NCI-H748 (cell line): ENCODE results near the gene AEBP1.

Experiments
- DNase-seq: peaks from one replicate; lab custom pipeline; 2025; ENCODE audit not compliant: unreplicated experiment; lab: John Stamatoyannopoulos, UW

AEBP1 gene

DNA sequence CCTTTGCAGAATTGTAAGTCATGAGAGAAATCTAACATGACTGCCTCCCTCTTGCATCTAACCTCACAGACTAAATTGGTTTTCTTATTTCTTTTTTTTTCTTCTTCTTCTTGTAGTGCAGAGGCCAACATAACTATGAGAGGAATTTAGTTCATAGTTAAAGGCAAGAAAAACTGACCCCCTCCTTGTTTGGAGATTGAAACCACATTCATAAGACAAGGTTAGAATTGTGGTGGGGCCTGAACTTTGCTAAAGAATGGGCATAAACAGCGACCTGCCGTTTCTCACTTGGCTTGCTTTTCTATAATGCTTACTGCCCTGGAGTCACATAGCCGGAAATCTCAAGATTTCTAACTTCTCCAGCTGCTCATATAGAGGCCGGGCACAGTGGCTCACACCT, 19.4 kb upstream of the AEBP1 start:
- no peak for DNase-seq

DNA sequence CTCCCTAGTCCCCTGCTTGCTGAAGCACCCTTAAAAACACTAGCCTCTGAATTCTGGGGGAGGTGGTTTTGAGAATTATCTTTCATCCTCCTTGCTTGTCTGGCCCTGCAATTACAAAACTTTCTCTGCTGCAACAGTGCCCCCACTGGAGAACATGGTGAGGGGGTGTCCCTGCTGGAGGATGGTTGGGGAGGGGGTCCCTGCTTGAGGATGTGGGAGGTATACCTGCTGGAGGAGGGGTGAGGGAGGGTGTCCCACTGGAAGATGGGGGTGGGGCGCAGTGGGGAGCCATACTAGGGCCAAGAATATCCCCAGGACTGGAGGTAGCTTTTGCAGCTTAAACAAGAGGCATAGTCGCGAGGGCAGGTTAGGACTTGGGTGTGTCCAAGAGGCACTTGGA, 18.6 kb upstream of the AEBP1 start:
- DNase-seq: no peak

DNA sequence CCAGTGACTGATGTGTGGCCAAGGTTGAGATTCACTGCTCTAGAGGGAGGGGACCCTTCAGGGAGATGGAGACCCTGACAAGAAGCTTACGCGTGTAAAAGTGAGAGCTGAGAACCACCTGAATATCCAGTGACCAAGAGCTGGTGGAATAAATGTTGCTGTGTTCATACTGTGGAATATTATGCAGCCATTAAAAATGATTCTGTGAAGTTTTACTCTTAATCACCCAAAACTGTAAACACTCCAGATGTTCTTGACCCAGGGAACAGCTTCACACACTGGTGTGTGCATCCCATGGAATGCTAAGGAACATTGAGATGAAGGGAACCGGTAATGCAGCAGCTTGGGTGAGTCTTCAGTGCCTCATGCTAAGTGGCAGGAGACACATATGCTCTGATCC, 17.5 kb upstream of the AEBP1 start:
- no peak for DNase-seq

DNA sequence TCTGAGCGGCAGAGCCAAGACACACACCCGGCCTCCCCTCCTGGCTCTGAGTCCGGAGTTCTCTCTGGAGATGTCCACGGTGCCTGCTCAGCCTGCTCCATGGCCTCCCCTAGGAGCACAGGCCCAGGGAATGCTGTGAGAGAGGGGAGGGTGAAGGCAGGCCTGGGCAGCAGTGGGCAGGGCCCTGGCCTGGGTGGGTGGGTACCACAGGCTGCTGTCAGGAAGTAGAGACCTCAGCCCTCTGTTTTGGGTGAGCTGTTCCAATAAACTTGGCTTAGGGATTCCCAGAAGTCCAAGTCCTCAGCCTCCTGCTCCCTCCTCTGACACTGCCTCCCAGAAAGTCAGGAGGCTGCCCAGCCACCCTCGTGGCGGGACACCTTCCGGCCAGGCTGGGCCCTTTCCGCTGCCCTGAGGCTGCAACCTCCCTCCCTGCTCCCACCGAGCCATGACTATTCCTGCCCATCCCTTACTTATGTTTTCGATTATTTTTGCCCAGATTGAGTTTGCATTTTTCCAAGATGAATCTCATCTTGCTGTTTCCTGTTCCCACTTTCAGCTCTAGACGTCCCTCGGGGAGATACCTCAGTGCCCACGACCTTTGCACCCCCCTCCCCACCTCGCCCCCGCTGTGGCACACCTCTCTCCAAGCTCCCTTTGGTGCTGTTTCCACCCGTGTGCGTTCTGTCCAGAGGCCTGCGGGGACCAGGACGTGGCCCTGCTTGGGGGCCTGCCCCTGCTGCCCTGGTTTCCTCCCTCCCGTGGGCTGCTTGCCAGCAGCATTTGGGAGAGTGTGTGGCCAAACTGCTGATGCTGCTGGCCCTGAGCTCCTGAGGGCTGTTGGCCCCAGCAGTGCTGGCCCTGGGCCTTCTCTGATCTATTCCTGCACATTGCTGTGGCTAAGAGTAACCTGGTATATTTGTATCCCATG, 16.0 kb upstream of the AEBP1 start:
- no peak for DNase-seq

DNA sequence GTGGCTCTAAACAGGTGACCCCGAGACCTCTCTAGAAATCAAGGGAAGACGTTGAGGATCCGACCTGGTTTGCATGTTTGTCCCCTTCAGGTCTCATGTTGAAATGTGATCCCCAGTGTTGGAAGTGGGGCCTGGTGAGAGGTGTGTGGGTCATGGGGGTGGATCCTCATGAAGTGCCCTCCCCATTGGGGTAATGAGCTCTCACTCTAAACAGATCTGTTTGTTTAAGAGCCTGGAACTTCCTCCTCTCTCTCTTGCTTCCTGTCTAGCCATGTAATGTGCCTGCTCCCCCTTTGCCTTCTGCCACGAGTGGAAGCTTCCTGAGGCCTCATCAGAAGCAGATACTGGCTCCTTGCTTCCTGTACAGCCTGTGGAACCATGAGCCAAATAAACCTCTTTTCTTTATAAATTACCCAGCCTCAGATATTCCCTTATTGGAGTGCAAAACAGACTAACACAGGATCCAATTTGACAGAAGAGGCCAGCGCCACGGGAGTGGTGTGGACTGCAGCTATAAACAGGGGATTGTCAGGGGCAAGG, 11.0 kb upstream of the AEBP1 start:
- DNase-seq: no peak

DNA sequence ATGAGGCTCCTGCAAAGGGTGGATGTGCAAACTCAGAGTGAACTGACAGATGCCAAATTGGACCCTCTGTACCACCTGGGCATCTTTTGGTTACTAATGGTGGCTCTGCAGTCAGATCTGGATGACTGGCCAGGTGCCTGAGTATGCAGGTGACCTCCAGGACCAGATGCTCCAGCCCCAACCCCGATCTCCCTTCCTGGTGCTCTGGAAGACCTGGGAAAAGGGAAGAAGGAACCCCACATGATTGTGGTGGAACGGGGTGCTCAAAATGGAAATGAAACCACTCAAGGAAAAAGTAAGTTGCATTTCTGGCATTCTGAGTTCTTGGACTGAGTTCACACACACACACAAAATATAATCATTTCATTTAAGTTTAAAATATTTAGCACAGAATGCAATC, 9.8 kb upstream of the AEBP1 start:
- DNase-seq: no peak

DNA sequence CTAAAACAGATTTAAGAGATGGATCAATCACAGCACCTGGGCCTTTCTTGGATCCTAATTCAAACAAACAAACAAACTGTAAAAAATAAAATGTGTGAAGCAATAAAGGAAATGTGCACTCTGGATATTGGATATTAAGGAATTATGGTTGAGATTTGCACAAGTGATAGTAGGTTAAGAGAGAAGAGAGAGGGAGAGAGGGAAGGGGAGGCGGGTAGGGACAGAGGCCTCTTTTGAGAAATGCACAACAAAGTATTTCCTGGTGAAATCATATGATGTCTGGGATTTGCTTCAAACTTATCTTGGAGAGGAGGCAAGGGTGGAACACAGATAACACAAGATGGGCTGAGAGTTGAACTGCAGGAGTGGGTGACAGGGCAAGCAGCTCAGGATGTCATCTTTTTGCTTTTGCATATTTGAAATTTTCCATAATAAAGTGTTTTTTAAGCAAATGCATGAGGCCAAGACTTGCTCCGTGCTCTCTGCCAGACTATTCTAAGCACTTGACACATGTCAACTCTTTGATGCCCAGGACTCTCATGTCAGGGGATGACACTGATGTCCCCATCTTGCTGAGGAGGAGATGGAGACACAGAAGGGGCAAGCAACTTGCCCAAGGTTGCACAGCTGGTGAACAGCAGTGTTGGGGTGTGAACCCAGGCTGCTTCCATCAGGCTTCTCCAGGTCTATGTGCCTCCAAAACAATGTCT, 9.1 kb upstream of the AEBP1 start:
- DNase-seq: no peak

DNA sequence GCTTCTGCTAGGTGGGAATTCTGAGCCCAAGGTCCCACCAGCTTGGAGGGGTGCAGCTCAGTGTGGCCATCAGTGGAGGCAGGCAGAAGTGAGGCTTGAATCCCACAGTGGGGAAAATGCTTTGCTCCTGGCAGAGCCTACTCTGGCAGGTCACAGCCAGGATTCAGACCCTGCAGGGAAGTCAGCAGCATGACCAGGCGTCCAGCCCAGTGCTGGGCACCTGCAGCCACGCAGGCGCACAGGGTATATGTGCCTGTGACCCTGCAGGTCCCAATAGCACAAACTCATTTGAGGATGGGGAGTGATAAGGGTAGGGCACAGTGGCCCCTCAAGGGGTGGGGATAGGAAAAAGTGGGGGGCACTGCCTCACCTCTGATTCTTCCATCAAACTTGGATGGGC, 8.4 kb upstream of the AEBP1 start:
- no peak for DNase-seq

DNA sequence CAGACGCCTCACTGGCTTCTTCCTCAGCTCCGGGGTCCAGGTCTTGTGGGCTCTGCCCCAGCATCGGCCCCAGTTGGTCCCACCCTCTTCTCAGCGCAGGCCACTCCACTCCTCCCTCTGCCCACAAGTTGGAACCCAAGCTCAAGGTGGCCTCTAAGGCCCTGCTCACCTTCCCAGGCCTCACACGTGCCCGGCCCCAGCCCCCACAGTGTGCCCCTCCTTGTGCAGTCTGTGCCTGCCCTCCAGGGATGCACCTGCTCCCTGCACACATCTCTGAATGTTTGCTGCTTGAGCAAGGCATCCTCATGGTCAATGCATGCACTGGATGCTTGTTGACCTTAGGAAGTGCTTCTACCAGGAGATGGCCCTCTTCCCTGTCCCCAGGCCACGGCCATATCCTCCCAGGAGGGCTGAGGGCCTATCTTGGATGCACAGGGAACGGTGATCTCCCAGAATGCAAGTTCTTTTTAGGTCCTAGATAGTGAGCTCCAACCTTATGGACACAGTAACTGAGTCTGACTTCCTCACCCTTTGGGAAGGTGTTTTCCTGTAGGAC, 7.7 kb upstream of the AEBP1 start:
- no peak for DNase-seq

DNA sequence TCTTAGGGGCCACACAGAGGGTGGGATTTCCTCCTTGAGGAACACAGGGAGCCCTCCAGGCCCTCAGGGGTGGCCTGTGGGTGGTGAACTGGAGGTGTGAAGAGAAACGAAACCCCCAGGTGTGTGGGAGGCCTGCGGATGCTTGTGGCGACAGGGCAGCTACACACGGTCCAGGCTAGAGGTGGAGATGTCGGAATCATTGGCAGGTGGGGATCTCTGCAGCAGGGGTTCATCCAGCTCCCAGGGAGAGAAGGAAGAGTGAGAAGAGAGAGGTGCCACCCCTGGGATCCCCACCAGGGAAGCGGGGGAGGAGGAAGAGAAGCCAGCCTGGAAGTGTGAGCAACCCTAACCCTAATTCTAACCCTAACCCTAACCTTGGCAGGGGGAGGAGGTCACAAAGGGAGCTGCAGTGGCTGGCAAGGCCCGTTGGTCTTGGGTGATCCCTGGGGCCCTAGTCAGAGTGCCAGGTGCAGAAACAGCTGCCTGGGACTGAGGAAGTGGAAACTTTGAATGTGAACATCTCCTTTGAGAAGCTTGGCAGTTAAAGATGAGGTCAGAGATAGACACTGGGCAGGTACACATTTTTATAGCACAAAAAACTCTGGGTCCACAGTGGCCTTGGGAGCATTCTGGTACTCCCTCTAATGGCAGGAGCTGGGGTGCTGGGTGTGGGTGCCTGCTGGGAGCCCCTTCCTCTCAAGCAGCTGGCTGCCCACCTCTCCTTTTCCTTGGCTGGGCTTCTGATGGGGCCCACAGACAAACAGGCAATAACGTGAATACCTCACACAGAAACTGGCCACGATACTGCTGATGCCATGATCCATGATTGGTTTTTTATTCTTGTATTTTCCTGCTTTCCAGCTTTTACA, 6.8 kb upstream of the AEBP1 start:
- DNase-seq: no peak

DNA sequence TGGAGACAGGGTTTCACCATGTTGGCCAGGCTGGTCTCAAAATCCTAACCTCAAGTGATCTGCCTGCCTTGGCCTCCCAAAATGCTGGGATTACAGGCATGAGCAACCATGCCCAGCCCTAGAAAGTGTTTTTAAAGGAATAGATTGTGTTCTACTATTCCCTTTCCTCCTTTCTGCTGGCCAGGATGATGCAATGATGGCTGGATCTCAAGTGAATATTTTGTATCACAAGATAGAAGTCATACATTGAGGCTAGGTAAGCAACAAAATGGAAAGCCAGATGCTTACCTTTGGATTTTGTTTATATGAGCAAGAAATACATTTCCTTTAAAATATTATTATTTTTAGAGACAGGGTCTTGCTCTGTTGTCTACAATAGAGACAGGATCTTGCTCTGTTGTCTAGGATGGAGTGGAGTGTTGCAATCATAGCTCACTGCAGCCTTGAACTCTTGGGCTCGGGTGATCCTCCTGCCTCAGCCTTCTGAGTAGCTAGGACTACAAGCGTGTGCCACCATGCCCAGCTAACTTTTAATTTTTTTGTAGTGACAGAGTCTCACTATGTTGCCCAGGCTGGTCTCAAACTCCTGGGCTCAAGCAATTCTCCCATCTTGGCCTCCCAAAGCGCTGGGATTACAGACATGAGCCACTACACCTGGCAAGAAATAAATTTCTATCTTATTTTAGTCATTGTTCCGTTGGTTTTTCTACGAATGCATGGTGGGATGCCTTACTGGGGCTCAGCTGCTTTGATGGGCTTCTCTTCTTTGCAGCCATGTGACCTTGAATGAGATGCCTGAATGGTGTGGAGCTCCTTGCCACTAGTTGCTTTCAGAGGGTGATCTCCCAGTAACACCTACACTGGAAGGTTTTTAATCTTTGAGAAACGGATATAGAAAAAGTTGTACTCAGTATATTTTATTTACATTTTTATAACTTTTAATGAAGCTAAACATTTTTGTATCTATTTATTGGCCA, 5.8 kb upstream of the AEBP1 start:
- no peak for DNase-seq

DNA sequence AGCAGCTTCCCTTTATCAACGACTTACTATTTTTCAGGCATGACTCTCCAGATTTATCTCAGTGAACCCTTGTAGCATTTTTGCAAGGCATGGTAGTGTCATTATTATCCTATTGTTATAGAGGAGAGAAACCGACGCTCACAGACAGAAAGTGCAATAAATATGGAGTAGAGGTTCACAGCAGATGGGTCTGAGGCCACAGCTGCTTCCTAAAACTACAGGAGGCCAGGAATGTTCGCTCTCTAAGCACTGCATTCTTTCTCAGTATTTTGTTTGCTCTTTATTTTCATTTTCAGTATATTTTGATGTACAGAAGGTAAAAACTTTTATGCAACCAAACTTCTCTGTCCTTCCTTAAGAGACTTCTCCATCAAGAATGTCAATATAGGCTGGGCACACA, 4.5 kb upstream of the AEBP1 start:
- no peak for DNase-seq

DNA sequence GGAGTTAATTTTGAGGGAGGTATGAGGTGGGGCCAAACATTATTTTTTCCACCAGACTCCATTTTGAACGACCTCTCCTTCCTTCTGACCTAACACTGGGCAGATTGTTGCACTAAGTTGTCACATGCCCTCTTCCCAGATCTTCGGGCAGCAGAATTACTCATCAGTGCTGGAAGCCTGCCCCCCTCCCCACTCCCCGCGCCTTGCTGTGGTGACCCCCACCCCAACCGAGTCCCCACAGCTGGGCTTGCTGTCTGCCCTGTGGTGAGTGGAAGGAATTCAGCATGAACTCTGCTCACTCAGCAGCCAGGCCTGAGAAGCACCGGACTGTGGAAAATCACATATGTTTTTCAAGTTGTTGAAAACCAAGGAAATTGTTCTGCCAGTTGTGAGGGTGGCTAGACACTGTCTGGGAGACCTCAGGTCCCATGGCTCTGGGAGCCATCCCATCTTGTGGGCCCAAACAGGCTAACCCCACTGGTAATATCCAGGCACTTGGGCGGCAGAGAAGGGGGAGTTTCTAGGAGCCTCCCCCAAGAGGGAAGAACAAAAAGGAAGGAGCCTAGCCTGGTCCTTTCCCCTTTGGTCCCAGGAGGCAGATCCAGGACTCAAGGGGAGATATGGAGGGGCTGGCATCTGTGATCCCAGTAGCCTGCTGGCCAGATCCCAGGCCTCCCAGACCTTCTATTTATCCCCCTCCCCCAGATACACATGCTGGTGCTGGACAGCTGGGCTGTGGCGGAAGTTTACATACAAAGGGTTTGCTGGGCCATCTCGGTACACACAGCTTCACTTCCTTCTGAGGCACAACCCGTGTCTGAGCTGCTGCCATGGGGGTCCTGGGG, 3.5 kb upstream of the AEBP1 start:
- no peak for DNase-seq

DNA sequence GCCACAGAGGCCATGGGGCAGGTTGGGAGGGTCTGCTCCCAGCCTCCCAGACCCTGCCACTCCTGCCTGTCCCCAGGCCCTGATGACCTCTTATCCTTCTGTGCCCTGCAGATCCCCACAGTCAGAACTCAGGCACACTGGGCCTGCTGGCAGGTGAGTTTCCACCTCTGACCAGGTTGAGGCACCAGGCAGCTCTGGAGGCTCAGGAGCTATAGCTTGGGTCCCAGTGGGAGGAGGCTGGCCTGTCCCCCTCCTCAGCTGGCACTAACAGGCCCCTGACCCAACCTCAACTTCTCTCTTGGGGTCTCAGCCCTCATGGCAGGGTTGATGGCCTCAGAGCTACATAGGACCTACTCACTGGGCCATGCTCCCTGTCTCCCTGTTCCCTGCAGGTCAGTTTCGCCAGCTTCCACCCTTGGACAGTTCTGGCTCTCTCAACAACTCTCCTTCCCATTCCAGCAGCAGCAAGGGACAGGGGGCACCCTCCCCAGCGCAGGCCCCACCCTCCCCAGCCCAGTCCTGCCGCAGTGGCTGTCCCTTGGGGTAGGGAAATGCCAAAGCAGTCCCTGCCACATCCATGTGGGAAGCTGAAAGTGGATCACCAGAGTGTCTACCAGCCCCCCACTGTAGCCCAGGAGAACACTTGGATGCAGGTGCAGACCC, 2.7 kb upstream of the AEBP1 start:
- no peak for DNase-seq

DNA sequence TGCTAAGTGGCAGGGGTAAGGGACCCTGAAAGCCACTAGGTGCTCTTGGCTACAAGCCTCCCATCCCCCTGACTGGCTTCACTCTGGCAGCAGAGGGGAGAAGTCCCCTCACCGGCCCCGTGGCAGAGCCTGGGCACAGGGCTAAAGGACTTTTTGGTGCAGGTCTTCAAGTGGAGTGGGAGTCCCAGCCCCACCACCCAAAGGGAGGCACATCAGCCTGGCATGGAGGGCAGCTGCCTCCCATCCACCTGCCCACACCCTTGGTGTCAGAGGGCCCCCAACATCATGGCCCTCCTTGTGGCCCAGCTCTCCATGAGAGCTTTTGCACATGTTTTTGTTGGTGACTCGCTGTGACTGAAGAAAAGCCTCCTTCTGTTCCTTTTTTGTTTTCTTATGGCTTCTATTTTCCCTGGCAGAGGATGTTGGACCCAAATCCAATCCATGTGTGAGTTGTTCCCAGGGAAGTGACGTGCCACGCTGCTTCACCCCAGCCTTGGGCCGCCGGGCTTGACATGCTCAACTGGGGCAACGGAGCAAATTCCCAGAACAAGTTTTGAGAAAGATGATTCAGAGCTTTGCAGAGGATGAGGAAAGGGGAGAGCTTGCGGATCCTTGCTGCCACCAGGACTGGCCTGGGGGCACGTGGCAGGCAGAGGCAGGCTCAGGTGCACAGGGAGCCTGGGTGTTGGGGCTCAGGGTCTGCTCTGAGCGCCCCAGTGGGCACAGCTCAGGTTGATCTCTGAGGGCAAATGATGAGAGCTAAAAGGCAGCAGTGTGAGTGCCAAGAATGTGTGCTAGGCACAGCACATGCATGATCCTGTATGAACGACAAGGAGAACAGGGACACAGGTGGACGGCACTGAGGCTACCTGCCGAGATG, 1.9 kb upstream of the AEBP1 start:
- DNase-seq: no peak

DNA sequence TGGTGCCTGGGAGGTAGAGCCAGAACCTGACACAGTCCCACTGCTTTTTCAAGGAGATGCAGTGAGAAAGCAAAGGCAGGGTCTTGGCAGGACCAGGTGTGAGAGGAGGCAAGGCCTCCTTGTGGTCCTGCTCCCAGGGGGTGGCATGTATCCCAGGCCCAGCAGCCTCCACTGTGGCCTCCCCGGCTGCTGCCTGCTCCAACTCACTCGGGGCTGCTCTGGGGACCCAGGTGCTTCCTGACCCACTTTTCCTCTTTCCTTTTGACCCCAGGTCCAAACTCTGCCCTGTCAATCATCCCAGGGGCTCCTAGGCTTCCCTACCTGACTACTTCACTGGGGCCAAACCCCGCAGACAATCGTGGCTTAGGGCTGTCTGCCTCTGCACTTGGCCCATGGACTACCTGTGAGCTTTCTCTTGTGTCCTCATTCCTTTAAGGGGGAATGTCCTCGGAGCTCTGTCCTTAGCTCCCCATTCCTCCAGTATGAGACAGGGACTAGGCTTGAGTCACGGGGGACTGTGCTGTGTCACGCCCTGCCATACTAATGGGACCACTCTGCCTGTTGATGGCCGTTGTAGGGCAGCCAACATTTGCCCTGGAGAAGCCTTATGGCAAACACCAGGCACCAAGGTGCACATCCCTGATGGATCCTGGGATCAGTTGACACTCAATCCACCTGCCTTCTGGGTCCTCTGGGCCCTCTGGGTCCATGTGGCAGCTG, 1.1 kb upstream of the AEBP1 start:
- no peak for DNase-seq

DNA sequence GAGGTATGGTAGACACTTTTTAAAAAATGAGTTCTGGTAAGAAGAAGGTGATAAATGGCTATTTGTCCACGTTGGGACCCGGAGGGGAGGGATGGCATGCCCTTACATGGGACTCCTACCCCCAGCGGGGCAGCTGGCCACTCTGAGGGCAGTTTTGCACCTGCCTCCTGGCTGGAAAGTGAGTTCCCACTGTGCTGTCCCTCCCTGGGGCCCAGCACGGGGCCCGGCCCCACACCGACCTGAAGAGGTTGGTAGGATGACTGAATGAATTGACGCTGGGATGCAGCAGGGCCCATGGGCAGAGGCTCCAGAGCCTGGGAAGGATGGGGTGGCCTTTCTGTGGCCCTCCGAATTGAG, 601 bp upstream of the AEBP1 start:
- no peak for DNase-seq
